Right cardiac atrium (tissue), 5 donors: ENCODE results near the gene UNK. TPM values are rescaled to one million over a fixed set of nuclear protein-coding genes. Genes with fewer than 3 reads are reported as not detected.
A peak's percentile ranks its signal among the peaks of the same experiment; 100 is the strongest.

Source experiments
- ATAC-seq, 2 donors: fragments of 200-7000 bp; cut with Tn5 transposase; one replicate each; pipeline versions ENCODE4 v1.8.0 to v1.9.1; 2020; ENCODE audit warnings: moderate library complexity in 2 of 2, mild to moderate bottlenecking in 1 of 2
- DNase-seq, 3 donors: peaks; one replicate each; pipeline ENCODE4 v3.0.0-alpha.2; 2020
- H3K27ac ChIP-seq: one replicate; pipeline ENCODE4 v1.5.1; 2013; ENCODE audit warnings: mild to moderate bottlenecking, low read length, control low read depth, moderate library complexity
- H3K27me3 ChIP-seq: one replicate; pipeline ENCODE4 v1.6.1; 2013; ENCODE audit not compliant: control insufficient read depth, insufficient read depth
- H3K4me1 ChIP-seq: one replicate; pipeline ENCODE4 v1.6.1; 2013; ENCODE audit warnings: low read length; ENCODE audit not compliant: control insufficient read depth, insufficient read depth
- H3K4me3 ChIP-seq: one replicate; pipeline ENCODE4 v1.5.1; 2013; ENCODE audit warnings: low read length, control low read depth
- H3K9me3 ChIP-seq: one replicate; pipeline ENCODE4 v1.6.1; 2013; ENCODE audit warnings: low read length; ENCODE audit not compliant: control insufficient read depth
- WGBS: extraction: QIAGEN DNeasy Blood & Tissue Kit; methylation state at CpG from one replicate; pipeline ENCODE4 v1.1.7; 2013; 5-methylcytosine and 5-hydroxymethylcytosine counted together
- intact Hi-C, 4 donors: fragments of 100-400 bp; cut with DNase I; formaldehyde crosslinking; loops; one replicate each; pipeline versions ENCODE4 v1.11.0 to v1.14.0; 2022 to 2023
- microRNA-seq, 2 donors: library from miRNA; unstranded; fragments of <30 nt; microRNA quantifications; one replicate each; pipeline ENCODE4 v1.2.0, GENCODE V29; 2020 to 2021
- polyA plus RNA-seq: library from polyadenylated mRNA; stranded (reverse); fragments of 200-250 nt; gene quantifications from one replicate; pipeline ENCODE4 v1.2.3, GENCODE V29; 2013
- total RNA-seq, 4 donors: library from RNA; stranded (reverse); fragmentation: NEBNext Ultra II Directional; extraction: Animal tissue kit (Norgen Biotek cat#: 25700); gene quantifications; one replicate each; pipeline ENCODE4 v1.2.1, GENCODE V29; 2021
- donor health status: healthy with polysubstance abuse.
- donor health status: DM: no; HTN: yes; CAD: no.
- donor health status: DM: no; HTN: no; CAD: no.
- donor health status: DM: no; HTN: yes; CAD: no; lungs with severe emphysema.
- donor health status: DM: yes; HTN: yes; CAD: no.

Gene UNK
- total and polyA plus RNA-seq, 5 donors = 18.2 to 22.5 (median 20.4) TPM

DNA sequence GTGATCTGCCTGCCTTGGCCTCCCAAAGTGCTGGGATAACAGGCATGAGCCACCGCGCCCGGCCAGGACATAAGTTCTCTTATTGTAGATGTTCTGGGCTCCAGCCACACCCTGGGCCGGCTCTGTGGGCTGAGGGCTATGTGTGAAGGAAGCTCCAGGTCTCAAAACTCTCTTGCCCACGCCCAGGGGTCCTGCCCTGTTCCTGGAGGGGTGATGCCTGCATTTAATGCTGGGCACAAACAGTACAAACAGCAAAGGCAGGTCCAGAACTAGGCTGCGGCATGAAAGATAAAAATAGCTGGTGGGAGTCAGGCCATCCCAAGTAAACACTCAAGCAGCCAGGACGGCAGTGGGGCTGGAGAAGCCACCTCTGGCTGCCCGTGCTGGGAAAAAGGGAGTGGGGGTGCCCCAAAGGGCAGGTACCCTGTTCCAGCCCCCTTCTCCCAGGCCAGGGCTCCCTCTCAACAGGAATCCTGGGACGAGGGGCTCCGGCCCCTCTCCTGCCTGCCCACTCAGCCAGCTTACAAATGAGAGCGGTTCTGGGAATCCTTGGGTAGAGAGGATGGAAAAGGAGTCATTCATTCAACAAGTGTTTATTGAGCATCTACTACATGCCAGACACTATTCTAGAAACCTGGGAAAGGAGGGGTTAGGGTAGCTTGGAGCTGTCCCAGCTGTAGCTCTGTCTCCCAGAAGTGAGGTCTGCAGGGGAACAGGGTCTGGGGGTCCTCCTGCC, 89.1 kb downstream of the UNK start:
- DNase-seq = no peak
- intact Hi-C loops = no loop called here

DNA sequence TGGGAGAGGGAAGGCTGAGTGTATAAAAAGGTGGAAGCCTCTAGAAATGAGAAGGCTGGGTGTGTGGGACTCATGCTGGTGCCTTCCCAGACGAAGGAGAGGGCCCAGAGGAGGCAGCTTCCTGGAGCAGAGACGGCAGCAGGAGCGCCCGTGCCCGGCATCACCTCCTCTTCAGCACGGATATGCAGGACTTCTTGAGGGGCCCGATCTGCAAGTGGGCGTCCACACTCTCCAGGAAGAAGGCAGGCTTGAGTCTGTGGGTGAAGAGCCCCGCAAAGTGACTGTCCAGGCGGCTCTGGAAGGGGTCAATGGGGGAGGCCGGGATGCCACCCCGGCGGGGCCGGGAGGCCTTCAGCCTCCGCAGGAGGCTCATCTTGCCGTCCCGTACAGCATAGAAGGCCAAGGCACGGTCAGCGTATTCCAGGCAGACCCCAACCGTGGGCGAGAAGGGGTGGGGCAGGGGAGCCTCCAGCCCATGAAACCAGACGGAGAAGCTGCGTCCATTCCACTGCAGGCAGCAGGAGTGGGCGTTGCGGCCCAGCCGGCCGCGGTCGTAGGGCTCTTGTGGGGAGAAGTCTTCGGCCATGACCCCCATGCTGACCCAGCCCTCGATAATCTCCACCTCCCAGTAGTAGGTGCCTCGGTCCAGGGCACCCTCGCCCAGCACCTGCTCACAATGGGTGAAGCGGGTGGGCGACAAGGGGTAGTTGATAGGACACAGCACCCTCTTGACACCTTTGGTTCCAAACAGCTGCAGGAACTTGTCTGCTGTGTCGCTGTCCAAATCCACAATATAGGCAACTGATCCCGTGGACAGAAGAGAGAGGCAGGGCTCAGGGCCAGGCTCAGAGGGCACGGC, 89.9 kb downstream of the UNK start:
- Histone ChIP-seq H3K27ac (no peak overlapping the region), H3K27me3 (no peaks in the 10 kb centered on the region), H3K4me1 (peaks cover 22% of the 10 kb centered on the region), H3K4me3 (no peak overlapping the region), H3K9me3 (no peaks in the 10 kb centered on the region)
- ATAC-seq (no peak), DNase-seq (peak in 1 of 3 donors; percentile 66)
- 89% methylated on average over 38 of the region's 38 CpGs for WGBS
- intact Hi-C loops = no loop called here

More for the DNA sequence above, 89.1 kb downstream of the UNK start:
- H3K27me3 ChIP-seq = no peaks in the 10 kb centered on the region
- no peaks in the 10 kb centered on the region for H3K9me3 ChIP-seq
- peaks cover 22% of the 10 kb centered on the region for H3K4me1 ChIP-seq
- no peak for ATAC-seq
- peak overlapping the region; percentile 63 for H3K27ac ChIP-seq
- 47% methylated on average over 11 of the region's 11 CpGs for WGBS
- no peak overlapping the region for H3K4me3 ChIP-seq

Small RNAs within 50 kb of the gene (microRNA-seq; reads per million reads assigned to microRNA genes)
- gene MIR4738 = 0 to 2.1 reads per million in 2 donors

Other genes starting within 250 kb of the UNK start
- gene MYO15B, start 197.0 kb upstream of the UNK start, total RNA-seq = 100 to 1,000 TPM in 1 of 4 donors, 10 to 100 TPM in 3; 75.8 to 131 (median 93.4) TPM
- gene MYO15B, start 197.0 kb upstream of the UNK start, polyA plus RNA-seq = 70.9 TPM
- 10 to 100 TPM in 2 of 4 donors, 1 to 10 TPM in 2; 6.9 to 12.2 (median 9.6) TPM for gene SMIM5, start 151.4 kb upstream of the UNK start, total RNA-seq
- 13.5 TPM for gene SMIM5, start 151.4 kb upstream of the UNK start, polyA plus RNA-seq
- gene RECQL5, start 117.7 kb upstream of the UNK start, total RNA-seq = 10 to 100 TPM in 3 of 4 donors, 1 to 10 TPM in 1; 7.9 to 19.9 (median 14.8) TPM
- 13.5 TPM for gene RECQL5, start 117.7 kb upstream of the UNK start, polyA plus RNA-seq
- 10 to 100 TPM; 51.0 to 66.5 (median 56.3) TPM for gene SAP30BP, start 117.5 kb upstream of the UNK start, total RNA-seq
- 58.5 TPM for gene SAP30BP, start 117.5 kb upstream of the UNK start, polyA plus RNA-seq
- 10 to 100 TPM; 19.9 to 29.7 (median 23.6) TPM for gene ITGB4, start 63.3 kb upstream of the UNK start, total RNA-seq
- 12.7 TPM for gene ITGB4, start 63.3 kb upstream of the UNK start, polyA plus RNA-seq
- gene GALK1, start 19.6 kb upstream of the UNK start, total RNA-seq = 10 to 100 TPM; 15.9 to 19.5 (median 17.3) TPM
- gene GALK1, start 19.6 kb upstream of the UNK start, polyA plus RNA-seq = 22.6 TPM
- gene UNC13D, start 59.6 kb downstream of the UNK start, total RNA-seq = 10 to 100 TPM; 12.6 to 30.4 (median 27.4) TPM
- gene UNC13D, start 59.6 kb downstream of the UNK start, polyA plus RNA-seq = 18.8 TPM
- 100 to 1,000 TPM; 112 to 128 (median 118) TPM for gene WBP2, start 70.5 kb downstream of the UNK start, total RNA-seq
- 109 TPM for gene WBP2, start 70.5 kb downstream of the UNK start, polyA plus RNA-seq
- 10 to 100 TPM; 24.1 to 25.9 (median 25.3) TPM for gene TRIM47, start 93.8 kb downstream of the UNK start, total RNA-seq
- gene TRIM47, start 93.8 kb downstream of the UNK start, polyA plus RNA-seq = 19.2 TPM
- 10 to 100 TPM in 1 of 4 donors, 1 to 10 TPM in 3; 5.7 to 10.7 (median 7.7) TPM for gene TRIM65, start 112.1 kb downstream of the UNK start, total RNA-seq
- gene TRIM65, start 112.1 kb downstream of the UNK start, polyA plus RNA-seq = 7.9 TPM
- 10 to 100 TPM; 64.1 to 94.2 (median 83.8) TPM for gene MRPL38, start 120.1 kb downstream of the UNK start, total RNA-seq
- gene MRPL38, start 120.1 kb downstream of the UNK start, polyA plus RNA-seq = 57.9 TPM
- 1 to 10 TPM; 4.8 to 5.5 (median 5.1) TPM for gene FBF1, start 156.2 kb downstream of the UNK start, total RNA-seq
- 5.0 TPM for gene FBF1, start 156.2 kb downstream of the UNK start, polyA plus RNA-seq
- gene ACOX1, start 194.4 kb downstream of the UNK start, total RNA-seq = 10 to 100 TPM; 56.9 to 67.5 (median 62.3) TPM
- gene ACOX1, start 194.4 kb downstream of the UNK start, polyA plus RNA-seq = 18.7 TPM
- 10 to 100 TPM in 2 of 4 donors, 1 to 10 TPM in 2; 8.5 to 12.1 (median 9.9) TPM for gene TEN1, start 194.4 kb downstream of the UNK start, total RNA-seq
- 22.5 TPM for gene TEN1, start 194.4 kb downstream of the UNK start, polyA plus RNA-seq
- 1 to 10 TPM; 2.4 to 2.6 (median 2.5) TPM for gene CDK3, start 216.0 kb downstream of the UNK start, total RNA-seq
- gene CDK3, start 216.0 kb downstream of the UNK start, polyA plus RNA-seq = 2.9 TPM
- under 1 TPM in 3 of 4 donors, not detected in 1; 0.06 to 0.09 (median 0.09) TPM for gene EVPL, start 242.5 kb downstream of the UNK start, total RNA-seq
- gene EVPL, start 242.5 kb downstream of the UNK start, polyA plus RNA-seq = 0.02 TPM